Measurements from ENCODE around the gene NAA25.
"Not testable (repeated sequence)": the region's sequence is repeated elsewhere in the genome, so short reads cannot be mapped to it uniquely, and the experiment has no call there.

NAA25 gene

DNA sequence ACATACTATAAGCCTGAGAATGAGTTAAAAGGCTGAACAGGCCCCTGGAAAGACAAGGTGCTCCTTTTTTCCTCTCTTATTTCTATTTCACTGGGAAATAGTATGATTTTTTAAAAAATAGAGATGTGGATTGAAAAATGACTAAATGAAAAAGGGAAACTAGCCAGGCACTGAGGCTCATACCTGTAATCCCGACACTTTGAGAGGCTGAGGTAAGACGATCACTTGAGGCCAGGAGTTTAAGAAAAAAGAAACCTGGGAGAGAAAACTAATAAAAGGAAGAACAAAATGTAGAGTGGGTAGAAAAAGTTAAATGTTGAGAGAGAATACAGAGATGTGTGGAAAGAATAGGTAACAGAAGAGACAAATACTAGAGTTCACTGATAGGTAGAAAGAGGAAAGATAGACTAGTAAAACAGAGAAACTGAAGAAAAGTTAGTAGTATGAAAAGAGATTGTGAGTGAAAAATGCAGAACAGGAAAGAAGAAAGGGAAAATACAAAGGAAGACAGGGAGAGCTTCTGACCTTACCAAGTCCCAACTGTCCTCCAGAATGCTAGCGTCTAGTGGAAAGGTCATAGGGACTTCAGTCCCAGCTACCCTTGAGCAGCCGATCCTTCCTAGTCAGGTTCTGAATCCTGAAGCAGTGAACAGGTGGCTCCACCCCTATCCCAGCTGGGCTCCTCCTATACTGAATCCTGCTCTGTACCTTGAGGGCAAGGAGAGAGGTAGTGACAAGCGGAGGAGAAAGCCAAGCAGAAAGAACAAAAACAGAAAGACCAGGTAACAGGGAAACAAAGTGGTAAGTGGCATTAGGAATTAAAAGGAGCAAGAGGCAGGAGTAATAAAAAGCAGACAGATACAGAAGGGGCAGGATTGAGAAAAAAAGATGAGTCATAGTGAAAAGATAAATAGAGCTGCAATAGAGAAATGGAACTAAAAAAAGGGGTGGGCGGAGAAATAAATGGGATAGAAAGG is 102.9 kb downstream of the NAA25 start:
- DNase-seq: no peak

DNA sequence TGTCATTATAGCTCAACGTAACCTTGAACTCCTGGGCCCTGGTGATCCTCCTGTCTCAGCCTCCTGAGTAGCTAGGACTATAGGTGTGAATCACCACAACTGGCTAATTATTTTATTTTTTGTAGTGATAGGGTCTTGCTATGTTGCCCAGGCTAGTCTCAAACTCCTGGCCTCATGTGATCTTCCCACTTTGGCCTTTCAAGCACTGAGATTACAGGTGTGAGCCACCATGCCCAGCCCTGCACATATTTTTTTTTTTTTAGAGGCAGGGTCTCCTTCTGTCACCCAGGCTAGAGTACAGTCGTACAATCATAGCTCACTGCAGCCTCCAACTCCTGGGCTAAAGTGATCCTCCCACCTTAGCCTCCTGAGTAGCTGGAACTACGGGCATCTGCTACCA is 104.5 kb downstream of the NAA25 start:
- no peak for DNase-seq

DNA sequence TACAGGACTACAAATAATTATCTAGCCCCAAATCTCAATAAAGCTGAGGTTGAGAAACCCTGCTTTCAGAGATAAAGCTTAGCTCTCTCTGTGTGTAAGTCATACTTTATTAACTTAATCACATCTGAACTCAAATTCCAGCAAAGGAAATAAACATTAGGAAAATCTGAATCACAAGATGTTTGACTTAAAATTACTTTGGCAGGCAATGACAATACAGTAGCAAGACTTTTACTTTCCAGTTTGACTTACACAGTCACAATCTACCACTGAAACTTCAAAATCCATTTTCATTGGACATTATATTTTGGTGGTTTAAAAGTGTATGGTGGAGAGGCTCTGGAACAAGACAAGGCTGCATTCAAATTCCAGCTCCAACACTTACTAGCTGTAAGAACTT is 107.0 kb downstream of the NAA25 start:
- DNase-seq: no peak

DNA sequence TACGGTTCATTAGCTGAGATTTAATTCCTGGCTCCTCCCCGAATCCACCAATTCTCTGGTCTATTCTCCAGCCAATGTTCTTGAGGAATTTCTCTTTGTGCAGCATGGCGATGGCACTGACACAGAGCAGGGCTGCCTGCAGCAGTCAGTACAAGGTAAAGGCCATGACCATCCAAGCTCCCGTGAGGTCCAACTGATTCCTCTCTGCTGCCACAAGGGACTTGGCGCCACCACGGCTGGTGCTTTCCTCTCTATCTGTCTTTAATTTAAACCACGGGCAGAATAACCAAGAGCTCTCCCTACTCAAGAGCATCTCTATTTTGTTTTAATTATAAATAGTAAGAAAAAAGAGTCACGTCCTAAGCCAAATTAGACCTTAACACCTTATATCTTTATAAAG is 107.8 kb downstream of the NAA25 start:
- DNase-seq: no peak

DNA sequence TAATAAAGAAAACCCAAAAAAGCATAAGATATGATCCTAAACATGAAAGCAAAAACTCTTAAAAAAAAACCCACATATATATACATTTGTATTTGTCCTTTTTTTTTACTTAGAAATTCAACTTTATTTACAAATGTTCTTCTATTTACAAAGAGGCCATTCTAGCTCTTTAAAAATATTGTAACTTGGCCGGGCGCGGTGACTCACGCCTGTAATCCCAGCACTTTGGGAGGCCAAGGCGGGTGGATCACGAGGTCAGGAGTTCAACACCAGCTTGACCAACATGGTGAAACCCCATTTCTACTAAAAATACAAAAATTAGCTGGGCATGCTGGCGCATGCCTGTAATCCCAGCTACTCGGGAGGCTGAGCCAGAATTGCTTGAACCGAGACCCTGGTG is 109.5 kb downstream of the NAA25 start:
- DNase-seq: not testable (repeated sequence)

DNA sequence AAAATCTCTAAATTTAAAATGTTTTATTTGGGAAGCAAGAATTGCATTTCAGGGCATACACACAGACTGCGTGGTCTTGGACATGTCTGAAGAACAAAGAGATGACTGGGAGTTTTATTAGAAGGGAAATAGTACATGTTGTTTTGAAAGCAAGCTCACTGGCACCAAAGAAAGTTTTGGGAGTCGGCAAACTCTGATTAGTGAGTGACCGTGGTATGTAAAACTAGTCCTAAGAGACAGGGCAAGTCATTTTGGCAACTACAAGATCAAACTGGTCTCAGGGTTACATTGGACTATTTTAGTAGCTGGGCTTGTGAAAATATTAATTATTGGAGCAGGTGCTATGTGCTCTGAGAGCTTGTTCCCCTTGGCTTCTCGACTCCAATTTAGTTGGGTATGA is 110.6 kb downstream of the NAA25 start:
- DNase-seq: no peak

DNA sequence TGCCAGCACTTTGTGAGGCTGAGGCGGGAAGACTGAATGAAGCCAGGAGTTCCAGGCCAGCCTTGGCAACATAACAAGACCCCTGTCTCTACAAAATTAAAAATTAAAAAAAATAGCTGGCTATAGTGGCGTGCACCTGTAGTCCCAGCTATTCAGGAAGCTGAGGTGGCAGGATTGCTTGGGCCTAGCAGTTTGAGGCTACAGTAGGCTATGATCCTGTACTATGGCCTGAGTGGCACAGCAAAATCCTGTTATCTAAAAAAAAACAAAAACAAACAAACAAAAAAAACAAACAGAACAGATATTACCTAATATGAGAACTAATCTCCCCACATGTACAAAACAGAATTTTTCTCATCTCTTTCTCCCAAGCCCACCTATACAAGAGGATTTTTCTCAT is 111.3 kb downstream of the NAA25 start:
- DNase-seq: no peak

DNA sequence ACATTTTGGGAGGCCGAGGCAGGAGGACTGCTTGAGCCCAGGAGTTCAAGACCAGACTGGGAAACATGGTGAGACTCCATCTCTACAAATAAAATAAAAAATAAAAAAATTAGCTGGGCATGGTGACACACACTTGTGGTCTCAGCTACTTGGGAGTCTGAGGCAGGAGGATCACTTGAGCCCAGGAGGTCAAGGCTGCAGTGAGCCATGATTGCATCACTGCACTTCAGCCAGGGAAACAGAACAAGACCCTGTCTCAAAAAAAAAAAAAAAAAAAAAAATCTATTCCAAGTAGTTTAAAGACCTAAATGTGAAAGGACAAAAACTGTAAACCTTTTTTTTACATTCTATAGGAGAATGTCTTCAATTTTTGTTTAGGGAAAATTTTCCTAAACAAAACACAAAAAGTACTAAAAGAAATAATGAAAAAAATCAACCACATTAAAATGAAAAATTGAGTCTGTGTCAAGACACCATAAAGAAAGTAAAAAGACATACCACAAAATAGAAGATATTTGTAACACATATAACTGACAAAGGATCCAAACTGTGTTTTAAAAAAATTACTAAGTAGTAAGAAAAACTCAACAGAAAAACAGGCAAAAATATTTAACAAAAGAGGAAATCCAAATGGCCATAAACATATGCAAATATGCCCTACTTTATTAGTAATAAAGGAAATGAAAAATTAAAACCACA is 112.7 kb downstream of the NAA25 start:
- no peak for DNase-seq

DNA sequence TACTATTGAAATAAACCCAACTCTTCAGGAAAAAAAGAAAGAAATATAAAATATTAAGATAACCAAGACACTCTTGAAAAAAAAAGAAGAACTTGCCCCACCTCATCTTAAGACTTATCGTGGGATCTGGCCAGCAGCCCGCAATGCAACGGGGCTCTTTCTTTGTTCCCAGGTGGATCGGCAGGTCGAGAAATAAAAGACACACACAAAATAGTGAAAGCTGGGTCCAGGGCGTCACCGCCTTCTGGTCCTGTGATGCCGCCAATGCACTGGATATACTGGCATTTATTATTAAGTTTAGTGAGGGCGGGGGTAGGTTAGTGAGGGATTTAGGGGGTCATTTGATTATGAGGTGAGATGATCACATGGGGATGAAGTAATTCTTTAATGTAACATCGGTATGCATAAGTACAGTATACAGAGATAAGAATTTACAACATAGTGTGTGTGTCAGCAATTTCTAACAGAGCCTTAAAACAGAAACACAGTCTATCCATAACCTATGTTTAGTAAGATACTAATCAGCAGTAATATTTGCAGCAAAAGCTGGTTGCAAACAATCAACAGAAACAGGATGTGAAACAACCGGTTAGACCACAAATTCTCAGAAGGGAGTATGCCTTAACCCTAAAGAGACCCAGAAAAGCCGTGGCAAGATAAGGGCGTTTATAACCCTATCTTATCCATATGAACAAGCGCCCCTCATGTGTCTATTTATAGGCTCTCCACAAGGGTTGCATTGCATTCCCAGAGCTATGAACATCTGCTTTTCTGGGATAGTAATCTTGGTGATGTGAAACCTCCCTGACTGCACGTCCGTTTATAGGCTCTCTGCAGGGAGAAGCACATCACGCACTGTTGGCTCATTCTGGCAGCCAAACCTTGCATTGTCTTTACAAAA is 114.1 kb downstream of the NAA25 start:
- DNase-seq: not testable (repeated sequence)

DNA sequence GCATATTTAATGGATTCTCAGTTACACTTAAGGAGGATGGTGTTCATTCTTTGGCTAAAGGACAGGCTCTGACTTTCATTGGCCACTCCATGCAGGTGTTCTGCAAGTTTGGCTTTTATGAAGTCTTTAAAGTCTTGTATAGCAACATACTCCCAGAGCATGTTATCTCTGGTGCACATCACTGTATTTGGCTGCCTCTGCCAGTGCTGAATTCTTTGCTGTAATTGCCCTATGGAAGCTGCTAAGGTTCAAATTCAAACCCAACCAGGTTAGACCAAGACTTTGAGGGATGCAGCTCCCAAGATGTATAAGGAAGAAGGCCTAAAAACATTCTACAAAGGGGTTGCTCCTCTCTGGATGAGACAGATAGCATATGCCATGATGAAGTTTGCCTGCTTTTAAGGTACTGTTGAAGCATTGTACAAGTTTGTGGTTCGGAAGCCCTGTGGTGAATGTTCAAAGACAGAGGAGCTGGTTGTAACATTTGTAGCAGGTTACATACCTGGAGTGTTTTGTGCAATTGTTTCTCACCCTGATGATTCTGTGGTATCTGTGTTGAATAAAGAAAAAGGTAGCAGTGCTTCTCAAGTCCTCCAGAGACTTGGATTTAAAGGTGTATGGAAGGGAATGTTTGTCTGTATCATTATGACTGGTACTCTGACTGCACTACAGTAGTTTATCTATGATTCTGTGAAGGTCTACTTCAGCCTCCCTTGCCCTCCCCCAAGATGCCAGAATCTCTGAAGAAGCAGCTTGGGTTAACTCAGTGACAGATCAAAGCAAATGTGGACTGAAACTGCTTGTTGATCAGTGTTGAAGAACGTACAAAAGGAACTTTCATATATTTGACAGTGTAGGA is 115.1 kb downstream of the NAA25 start:
- DNase-seq: no peak

DNA sequence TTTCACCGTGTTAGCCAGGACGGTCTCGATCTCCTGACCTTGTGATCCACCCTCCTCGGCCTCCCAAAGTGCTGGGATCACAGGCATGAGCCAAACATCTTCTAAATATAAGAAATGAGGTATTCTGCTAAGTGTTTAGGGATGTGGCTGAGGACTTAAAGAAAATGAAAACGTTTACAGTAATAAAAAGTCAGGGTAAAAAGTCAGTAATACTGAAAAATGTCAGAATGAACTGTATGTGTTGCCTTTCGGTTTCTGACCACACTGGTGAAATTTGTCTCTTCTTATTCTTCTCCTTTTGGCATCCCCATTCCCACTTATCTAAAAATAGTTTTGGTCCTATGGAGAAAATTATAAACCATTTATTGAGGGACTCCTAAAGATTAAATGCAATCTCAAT is 116.1 kb downstream of the NAA25 start:
- DNase-seq: no peak

DNA sequence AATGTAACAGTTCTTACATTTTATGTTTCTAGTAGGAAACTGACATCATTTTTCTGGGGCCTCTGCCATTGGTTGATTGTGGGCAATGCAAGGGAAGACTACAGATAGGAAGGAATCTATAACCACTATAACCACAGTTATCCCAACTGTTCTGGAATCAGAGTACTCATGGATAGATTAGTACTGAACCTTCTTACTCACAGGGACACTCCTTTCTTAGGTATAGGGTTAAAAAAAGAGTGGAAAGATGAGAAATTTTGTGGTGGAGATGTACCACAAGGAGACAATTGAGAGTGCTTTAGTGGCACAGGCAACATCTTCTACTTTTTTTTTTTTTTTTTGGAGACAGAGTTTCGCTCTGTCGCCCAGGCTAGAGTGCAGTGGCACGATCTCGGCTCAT is 116.6 kb downstream of the NAA25 start:
- no peak for DNase-seq

DNA sequence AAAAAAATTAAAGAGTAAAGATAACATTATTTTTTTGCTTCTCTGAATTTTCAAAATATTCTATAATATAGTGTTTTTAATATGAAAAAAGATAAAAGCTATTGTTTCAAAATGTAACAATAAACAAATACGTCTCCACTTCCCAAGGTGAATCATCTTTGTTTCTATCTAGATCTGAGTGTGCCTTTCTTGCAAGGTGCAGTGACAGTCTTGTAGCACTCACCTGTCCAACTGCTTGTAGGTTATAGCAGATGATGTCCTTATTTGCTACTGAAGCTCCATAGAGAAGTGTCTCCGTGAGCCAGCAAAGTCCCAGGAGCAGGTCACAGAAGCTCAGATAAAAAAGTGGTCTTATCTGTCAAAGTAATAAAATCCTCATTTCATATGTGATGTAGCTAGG is 117.0 kb downstream of the NAA25 start:
- no peak for DNase-seq

DNA sequence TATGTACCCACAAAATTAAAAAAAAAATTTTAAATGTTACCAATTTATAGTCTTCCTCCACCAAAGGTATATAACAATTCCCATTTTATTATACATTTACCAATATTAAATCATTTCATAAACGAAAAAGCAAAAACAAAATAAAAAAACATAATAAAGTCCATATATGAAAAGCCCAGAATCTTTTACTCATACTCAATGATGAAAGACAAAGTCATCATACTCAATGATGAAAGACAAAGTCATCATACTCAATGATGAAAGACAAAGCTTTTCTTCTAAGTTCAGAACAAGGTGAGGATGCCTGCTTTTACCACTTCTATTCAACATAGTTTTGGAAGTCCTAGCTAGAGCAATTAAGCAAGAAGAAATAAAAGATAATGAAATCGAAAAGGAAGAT is 123.8 kb downstream of the NAA25 start:
- DNase-seq: no peak

DNA sequence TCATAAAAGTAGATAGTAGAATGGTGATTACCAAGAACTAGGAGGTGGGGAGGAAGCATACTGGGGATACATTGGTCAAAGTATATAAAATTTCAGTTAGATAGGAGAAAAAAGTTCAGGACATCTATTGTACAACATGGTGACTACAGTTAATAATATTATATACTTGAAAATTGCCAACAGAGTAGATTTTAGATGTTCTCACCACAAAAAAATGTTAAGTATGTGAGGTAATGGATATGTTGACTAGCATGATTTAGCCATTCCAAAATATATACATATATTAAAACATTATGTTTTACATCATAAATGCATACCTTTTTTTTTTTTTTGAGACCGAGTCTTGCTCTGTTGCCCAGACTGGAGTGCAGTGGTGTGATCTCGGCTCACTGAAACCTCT is 126.6 kb downstream of the NAA25 start:
- no peak for DNase-seq

DNA sequence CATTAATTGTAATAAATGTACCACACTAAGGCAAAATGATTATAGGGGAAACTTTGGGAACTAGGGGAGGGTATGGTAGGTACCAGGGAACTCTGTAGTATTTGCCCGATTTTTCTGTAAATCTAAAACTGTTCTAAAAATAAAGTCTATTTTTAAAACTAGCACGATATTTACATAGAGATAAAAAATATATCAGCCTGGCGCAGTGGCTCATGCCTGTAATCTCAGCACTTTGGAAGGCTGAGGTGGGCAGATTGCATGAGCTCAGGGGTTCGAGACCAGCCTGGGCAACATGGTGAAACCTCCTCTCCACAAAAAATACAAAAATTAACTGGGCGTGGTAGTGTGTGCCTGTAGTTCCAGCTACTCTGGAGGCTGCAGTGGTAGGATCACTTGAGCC is 128.0 kb downstream of the NAA25 start:
- no peak for DNase-seq

DNA sequence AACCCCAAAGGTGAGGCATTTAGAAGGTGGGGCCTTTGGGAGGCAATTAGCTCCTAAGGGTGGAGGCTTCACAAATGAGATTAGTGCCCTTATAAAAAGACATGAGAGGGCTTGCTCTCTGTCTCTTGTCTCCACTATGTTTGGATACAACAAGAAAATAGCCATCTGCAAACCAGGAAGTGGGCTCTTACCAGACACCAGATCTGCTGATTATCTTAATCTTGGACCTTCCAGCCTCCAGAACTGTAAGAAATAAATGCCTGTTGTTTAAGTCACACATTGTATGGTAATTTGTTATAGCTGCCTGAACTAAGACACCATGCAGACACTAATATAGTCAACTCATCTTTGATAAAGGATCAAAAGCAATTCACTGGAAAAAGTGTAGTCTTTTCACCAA is 130.0 kb downstream of the NAA25 start:
- DNase-seq: no peak

DNA sequence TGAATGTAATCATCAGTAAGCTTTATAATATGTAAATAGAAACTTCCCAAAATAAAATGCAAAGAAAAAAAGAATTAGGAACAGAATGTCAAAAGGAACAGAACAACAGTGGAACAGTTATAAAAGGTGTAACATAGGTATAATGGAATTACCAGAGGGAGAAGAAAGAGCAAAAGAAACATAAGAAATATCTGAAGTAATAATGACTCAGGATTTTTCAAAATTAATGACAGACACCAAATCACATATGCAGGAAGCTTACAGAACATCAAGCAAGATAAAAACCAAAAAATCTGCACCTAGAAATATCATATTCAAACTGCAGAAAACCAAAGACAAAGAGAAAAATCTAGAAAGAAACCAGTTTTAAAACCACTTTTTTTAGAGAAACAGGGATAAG is 131.7 kb downstream of the NAA25 start:
- no peak for DNase-seq
